Hepatocyte (in vitro differentiated cells): ENCODE results near the gene SLCO3A1.

Source experiments
- CTCF ChIP-seq: fragments of 200-600 bp; sonication (generic); IDR thresholded peaks from 2 replicates; pipeline ENCODE4 v1.5.1; 2016; ENCODE audit warnings: antibody characterized with exemption, mild to moderate bottlenecking; ENCODE audit not compliant: poor library complexity
- EZH2 ChIP-seq: fragments of 200-600 bp; sonication (generic); IDR thresholded peaks from 2 replicates; pipeline ENCODE4 v1.6.1; 2016; ENCODE audit warnings: antibody characterized with exemption, mild to moderate bottlenecking, borderline replicate concordance
- EZH2phosphoT487 ChIP-seq: fragments of 200-600 bp; sonication (generic); IDR thresholded peaks from one replicate; pipeline ENCODE4 v1.6.1; 2018; ENCODE audit warnings: antibody characterized with exemption, mild to moderate bottlenecking, low read depth, moderate library complexity; ENCODE audit not compliant: unreplicated experiment, severe bottlenecking

GRCh38 chr15:92074646-92075045, 221.1 kb downstream of the SLCO3A1 start:
- TF ChIP-seq CTCF (no peak), EZH2 (no peak), EZH2phosphoT487 (no peak)
